Brain microvascular endothelial cell (primary cell): ENCODE measurements around the gene RSU1.
A peak's percentile ranks its signal among the peaks of the same experiment; 100 is the strongest.

Experiments used
- DNase-seq: peaks from one replicate; pipeline ENCODE4 v3.0.0-alpha.2; 2020
- H3K27ac ChIP-seq: fragments of 250-450 bp; sonication (Bioruptor Pico); 2 replicates; pipeline ENCODE4 v1.5.1; 2020; ENCODE audit warnings: mild to moderate bottlenecking, moderate library complexity
- H3K27me3 ChIP-seq: fragments of 250-450 bp; sonication (Bioruptor Pico); replicated peaks from 2 replicates; pipeline ENCODE4 v1.5.1; 2020; ENCODE audit warnings: mild to moderate bottlenecking
- H3K36me3 ChIP-seq: fragments of 250-450 bp; sonication (Bioruptor Pico); replicated peaks from 2 replicates; pipeline ENCODE4 v1.5.1; 2020; ENCODE audit warnings: mild to moderate bottlenecking
- H3K4me3 ChIP-seq: 2 replicates; pipeline ENCODE4 v1.5.1; 2011; ENCODE audit warnings: low read depth, mild to moderate bottlenecking, control low read depth, low read length, moderate library complexity
- CTCF ChIP-seq: IDR thresholded peaks from 2 replicates; pipeline ENCODE4 v1.5.1; 2011; ENCODE audit warnings: low read depth, mild to moderate bottlenecking, moderate library complexity, low read length, control low read depth, inconsistent platforms; ENCODE audit errors: missing control alignments
- in situ Hi-C: cut with HindIII; loops from 2 replicates; pipeline ENCODE4 v1.10.0; 2017; ENCODE audit warnings: low sequenced_read_pairs, low pct_ligation_motif_present

The RSU1 gene

GRCh38 chr10:16746856-16747255 lies 70.4 kb downstream of the RSU1 start:
- Histone ChIP-seq H3K27ac (no peak overlapping the region), H3K27me3 (no peaks in the 10 kb centered on the region), H3K36me3 (peaks cover 20% of the 10 kb centered on the region), H3K4me3 (no peak overlapping the region)
- in situ Hi-C loops, result no loop called here
- no peak for DNase-seq
- TF ChIP-seq CTCF, result no peak

- TF ChIP-seq CTCF, result no peak
- in situ Hi-C loops, result no loop called here
- Histone ChIP-seq H3K27ac (no peak overlapping the region), H3K4me3 (no peak overlapping the region), H3K27me3 (no peaks in the 10 kb centered on the region), H3K36me3 (peaks cover 13% of the 10 kb centered on the region)
- DNase-seq, result no peak
Observed at GRCh38 chr10:16745061-16745460, 72.2 kb downstream of the RSU1 start.

- no peaks in the 10 kb centered on the region for H3K27me3 ChIP-seq
- DNase-seq, result no peak
- no peak overlapping the region for H3K4me3 ChIP-seq
- no peak overlapping the region for H3K27ac ChIP-seq
- in situ Hi-C loops, result no loop called here
- peaks cover 6% of the 10 kb centered on the region for H3K36me3 ChIP-seq
- no peak for TF ChIP-seq CTCF
Observed at GRCh38 chr10:16742165-16742960, 74.9 kb downstream of the RSU1 start.

GRCh38 chr10:16741540-16741939 lies 75.7 kb downstream of the RSU1 start:
- no peak for TF ChIP-seq CTCF
- Histone ChIP-seq H3K27ac (no peak overlapping the region), H3K36me3 (peaks cover 6% of the 10 kb centered on the region), H3K27me3 (no peaks in the 10 kb centered on the region), H3K4me3 (no peak overlapping the region)
- in situ Hi-C loops, result no loop called here
- DNase-seq, result no peak

- in situ Hi-C loops, result no loop called here
- H3K27me3 ChIP-seq, result no peaks in the 10 kb centered on the region
- no peaks in the 10 kb centered on the region for H3K36me3 ChIP-seq
- no peak for DNase-seq
- no peak overlapping the region for H3K4me3 ChIP-seq
- no peak overlapping the region for H3K27ac ChIP-seq
- TF ChIP-seq CTCF, result no peak
Observed at GRCh38 chr10:16737420-16737819, 79.8 kb downstream of the RSU1 start.

- no peaks in the 10 kb centered on the region for H3K36me3 ChIP-seq
- in situ Hi-C loops, result no loop called here
- no peak for TF ChIP-seq CTCF
- peak overlapping the region; percentile 14 for H3K27ac ChIP-seq
- DNase-seq, result peak; percentile 51
- H3K27me3 ChIP-seq, result no peaks in the 10 kb centered on the region
- H3K4me3 ChIP-seq, result no peak overlapping the region
Observed at GRCh38 chr10:16735671-16736070, 81.6 kb downstream of the RSU1 start.
